GM19240 (cell line): ENCODE data around the gene GPR176.

Experiments used
- DNase-seq: peaks from one replicate; pipeline ENCODE4 v3.0.0; 2011; ENCODE audit warnings: low spot score; ENCODE audit not compliant: insufficient read length

Gene GPR176

DNA sequence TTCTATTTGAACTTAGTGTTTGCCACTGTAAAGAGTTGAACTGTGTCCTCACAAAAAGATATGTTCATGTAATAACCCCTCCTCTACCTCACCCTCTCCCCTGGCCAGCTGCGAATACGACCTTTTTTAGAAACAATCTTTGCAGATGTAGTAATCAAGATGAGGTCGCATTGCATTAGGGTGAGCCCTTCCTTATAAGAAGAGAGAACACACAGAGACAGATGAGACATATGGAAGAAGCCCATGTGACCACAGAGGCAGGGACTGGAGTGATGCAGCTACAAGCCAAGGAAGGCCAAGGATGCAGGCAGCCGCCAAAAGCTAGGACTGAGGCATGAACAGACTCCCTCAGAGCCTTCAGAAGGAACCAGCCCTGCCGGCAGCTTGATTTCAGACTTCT, 27.6 kb downstream of the GPR176 start:
- DNase-seq = no peak

DNA sequence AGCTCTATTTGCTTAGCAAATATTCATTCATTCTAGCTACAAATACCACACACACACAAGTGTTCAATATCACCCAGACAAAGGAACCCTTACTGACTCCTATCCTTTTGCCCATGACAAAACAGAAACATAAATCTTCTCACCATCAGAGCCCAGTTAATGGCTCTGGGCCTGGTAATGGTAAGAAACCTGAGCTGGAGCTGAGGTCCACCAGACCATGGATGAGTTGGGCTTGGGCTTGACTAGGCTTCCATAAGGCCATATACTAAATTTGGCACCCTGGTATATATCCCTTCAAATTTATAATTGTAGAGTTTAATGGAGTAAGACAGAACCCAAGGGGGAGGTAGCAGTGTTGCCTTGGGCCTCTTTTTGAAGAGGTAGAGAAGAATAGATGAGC, 29.4 kb downstream of the GPR176 start:
- DNase-seq = no peak

DNA sequence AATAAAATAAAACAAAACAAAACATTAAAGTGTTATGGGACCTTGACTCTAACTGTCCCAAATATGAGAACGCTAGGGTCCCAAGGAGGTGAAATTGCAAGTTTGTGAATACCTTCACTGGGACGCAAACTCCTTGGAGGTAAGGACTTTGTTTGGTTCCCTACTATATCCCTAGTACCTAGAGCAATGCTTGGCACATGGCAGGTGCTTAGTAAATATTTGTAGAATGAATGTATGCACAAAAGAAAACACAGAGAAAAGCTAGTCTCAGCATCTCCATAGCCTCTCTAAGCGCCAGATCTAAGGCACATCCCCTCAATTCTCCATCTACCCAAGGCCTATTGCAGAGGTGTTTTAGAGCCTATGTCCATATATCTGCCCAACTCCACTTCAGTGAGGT, 30.5 kb downstream of the GPR176 start:
- DNase-seq = no peak

DNA sequence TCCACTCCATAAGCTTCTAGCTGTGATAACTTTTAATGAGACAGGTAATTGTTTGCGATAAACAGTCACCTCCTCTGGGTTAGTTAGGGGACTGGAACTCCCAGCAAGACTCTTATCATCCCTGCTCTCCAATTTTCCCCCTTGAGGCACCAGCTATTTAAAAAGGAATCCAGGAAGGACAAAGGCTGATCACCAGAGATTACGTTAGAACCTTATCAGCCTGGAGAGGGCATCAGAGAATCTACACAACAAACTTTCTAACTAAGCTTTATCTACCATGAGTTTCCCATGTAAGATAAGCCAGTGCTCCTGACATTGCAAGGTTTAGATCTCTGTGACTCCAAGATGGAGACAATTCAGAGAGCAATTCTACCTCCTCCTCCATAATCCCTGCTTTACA, 31.3 kb downstream of the GPR176 start:
- DNase-seq = no peak

DNA sequence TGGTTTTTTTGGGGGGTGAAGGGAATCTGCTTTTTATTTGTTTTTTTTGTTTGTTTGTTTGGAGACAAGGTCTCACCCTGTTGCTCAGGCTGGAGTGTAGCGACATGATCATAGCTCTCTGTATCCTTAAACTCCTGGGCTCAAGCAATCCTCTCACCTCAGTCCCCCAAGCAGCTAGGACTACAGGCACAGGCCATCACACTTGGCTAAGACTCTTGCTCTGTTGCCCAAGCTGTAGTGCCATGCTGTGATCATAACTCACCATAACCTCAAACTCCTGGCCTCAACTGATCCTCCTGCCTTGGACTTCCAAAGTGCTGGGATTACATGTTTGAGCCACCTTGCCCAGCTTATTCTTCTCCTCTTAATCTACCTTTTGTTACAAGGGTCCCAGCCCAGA, 31.8 kb downstream of the GPR176 start:
- DNase-seq = no peak

DNA sequence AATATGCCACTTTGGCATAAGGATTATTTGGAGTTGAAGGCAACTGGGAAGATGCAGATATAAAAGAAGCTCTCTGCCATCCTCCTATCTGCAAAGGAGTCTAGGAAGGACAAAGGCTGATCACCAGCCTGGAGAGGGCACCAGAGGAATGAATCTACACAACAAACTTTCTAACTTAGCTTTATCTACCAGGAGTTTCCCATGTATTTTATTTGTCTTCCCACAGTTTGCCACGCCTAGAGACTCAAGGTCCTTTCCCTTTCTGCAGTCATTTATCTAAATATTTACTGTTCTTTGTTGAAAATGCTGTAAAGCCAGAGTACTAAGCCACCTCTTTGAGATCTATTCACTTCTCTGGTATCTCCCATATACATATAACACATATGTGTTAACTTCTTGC, 32.2 kb downstream of the GPR176 start:
- no peak for DNase-seq

DNA sequence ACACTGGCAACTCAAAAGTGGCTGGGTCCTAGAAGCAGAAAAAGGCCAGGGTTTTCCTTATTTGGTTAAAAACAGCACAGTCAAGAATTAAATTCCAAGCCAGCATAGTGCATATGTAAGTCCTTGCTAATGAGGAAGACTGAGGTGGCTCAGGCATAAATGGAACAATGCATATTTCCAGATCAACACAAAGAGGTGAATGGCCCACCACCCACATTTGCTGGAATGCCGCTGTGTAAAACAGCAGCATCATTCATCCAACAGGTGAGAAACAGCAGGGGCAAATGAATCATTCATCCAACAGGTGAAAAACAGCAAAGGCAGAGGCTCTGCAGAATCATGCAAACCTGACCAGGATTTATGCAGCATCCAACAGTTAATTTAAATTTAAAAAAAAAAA, 32.9 kb downstream of the GPR176 start:
- no peak for DNase-seq

DNA sequence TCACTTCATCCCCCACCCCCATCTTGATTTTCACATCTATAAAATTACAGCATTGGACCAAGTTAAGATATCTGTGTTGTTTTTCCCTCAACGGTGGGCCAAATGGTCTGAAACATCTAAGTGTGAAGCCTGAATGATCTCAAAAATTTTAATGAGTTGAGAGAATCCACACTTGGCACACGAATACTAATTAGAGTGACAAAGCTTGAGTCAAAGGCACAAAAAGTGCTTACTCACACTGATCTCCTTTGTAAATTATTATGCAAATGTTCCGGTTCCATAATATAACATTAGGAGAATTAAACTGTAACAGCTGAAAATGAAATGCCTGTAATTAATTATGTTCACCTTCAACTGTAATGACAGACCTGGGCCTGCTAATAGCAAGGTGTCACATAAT, 33.6 kb downstream of the GPR176 start:
- no peak for DNase-seq

DNA sequence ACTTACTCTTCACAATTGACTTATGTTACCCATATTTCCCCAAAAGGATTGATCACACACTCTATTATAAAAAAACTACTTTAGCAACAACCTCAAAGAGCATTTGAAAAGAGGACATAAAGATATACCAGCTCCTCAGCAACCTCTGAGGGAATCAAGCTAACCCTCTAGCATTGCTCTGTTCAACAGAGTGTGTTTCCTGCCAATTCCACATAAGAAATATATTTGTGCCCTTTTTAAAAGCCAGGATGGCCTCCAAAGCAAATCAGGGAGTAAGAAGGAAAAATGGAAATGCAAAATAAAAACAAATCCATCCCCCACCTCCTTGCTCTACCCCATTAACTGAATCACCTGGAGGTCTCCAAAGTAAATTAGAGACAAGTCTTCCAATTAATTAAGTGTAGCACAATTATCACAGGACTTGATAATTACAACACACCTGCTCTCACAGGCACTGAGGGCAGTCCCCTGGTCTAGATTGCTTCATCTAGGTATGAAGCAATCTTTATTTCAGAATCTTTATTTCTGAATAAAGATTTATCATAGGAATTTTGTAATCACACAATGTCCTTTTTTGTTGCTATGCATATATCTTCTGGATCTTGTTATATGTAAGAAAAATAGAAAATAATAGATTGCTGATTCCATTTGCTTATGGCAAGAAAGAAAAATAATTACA, 34.8 kb downstream of the GPR176 start:
- DNase-seq = no peak

DNA sequence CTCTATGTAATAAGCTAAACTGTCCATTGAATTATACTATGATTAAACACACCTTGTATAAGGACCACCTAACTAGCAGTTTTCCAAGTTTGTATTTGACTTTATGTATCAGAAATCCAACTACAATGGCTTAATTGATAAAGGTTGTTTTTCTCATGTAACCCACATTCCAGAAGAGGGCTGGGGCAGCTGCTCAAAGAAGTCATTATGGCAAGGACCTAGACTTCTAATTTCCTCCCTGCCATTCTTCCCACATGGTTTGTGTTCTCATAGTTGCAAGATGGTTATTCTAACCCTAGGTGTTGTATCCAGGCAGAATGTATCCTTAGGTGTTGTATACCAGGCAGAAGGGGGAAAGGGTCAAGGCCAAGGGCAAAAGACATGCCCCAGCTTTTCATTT, 35.7 kb downstream of the GPR176 start:
- DNase-seq = no peak

DNA sequence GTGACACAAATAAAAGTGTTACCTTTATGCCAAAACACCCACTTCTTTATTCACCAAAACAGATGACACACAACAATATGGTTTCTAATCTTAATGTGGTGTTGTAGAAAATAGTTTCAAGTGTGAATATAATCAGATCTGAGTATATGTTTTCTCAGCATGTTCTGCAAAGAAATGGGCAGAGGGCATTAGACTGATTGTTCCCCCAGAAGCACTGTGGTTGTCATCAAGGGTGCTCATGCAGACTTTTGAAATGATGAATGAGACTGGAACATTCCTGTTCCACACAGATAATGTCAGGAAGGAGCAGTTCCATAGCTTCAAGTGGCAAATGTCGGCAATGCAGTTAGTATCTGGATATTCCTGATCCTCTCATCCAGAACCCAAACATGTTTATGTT, 37.5 kb downstream of the GPR176 start:
- no peak for DNase-seq

DNA sequence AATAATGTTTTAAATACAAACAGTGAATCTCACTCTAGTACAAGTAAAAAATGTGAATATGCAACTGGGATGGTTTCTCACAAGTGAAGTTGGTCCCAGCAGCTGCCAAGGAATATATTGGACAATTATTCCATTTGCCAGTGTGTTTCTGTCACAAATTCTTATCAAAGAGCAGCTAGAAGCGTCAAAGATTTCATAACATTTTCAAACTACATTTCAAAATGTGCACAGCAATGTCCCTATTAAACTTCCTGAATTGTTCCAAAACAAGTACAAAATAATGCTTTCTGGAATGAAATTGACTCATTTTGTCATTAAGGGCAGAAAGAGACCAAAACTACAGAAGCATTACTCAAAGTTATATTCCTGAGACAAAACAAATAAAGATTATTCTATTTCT, 38.3 kb downstream of the GPR176 start:
- no peak for DNase-seq

DNA sequence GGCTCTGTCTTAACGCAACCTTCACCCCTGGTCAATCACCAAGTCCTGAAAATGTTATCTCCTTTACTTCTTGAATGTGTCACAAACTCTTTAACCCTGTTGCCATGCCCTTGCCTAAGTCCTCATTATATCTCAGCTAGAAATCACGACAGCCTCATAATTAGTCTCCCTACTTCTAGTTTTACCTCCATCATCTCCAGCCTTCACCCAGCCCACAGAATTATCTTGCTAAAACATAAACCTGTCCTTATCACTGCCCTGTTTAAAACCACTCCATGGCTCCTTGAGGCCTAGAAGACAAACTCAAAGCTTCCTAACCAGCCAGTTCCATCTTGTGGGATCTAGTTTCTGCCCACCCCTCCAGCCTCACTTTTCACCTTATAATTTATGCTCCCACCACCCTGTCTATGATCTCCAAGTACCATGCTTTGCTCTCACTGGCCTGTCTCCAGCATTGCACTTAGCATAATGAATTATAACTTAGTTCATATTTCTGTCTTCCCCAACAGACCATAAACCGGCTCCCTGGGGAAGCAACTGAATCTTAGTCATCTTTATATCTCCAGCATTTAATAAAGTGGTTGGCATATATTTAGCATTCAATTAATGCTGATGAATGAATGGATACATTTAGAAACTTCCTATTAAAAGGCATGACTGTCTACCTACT, 39.2 kb downstream of the GPR176 start:
- DNase-seq = no peak

DNA sequence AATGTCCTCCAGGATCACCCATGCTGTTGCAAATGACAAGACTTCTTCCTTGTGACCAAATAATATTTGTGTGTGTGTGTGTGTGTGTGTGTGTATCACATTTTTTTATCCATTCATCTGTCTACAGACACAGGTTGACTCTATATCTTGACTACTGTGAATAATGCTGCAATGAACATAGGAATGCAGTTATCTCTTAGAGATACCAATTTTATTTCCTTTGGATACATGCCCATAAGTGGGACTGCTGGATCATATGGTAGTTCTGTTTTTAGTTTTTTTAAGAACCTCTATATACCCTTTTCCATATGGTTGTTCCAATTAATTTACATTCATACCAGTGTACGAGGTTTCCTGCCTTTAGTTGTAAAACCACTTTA, 41.7 kb downstream of the GPR176 start:
- DNase-seq = no peak

DNA sequence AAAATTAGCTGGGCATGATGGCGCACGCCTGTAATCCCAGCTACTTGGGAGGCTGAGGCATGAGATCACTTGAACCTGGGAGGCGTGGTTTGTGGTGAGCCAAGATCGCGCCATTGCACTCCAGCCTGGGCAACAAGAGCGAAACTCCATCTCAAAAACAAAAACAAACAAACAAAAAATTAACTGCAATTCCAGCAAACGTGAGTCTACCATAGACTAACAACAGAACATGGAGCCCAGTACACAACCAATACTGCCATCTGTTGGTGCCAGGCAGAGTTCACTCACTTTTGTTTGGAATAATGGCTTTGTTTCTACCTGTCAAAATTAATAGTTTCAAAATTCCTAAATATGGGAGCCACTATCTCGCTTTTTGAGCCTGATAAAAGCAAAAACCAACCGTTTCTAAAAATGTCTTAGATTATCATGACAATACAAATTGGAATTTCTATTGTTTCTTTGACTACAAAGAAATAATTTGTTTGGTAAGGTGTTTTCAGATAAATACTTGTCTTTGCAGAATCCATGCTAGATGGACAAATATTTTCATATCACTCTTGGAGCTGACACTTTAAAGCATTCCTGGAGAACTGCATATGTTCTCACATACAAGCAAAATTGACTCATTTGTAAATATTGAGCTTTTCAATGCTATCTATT, 45.0 kb downstream of the GPR176 start:
- DNase-seq = no peak

DNA sequence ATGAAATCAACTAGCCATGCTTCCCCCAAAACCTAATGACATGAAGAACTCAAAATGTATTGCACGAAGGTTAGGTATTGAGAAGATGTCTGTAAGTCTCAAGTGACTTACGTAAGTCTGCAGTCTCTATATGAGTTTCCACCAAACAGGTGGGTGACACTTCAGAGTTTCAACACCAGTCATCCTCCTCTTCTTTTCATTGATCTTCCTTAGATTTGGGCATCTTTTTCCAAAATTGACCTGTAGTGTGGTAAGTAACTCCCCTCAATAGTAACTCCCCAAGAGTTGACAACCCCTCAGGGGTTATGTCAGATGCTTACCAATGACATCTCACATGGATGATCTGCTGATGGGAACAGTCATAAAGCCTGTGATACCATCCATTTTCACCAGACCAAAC, 46.1 kb downstream of the GPR176 start:
- no peak for DNase-seq

DNA sequence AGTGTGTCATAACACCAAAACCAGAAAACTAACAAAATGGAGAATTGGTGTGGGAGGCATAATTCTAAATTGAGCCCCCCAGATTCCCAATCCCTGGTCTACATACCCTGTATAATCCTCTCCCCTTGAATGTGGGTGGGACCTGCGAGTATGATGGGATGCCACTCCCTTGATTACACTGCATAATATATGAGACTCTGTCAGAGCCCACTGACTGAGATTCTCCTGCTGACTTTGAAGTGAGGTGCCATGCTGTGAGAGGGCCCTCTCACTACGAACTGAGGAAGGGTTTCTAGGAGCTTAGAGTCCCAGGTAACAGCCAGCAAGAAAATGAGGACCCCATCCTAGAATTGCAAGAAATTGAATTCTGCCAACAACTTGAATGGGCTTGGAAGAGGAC, 49.5 kb downstream of the GPR176 start:
- DNase-seq = no peak

DNA sequence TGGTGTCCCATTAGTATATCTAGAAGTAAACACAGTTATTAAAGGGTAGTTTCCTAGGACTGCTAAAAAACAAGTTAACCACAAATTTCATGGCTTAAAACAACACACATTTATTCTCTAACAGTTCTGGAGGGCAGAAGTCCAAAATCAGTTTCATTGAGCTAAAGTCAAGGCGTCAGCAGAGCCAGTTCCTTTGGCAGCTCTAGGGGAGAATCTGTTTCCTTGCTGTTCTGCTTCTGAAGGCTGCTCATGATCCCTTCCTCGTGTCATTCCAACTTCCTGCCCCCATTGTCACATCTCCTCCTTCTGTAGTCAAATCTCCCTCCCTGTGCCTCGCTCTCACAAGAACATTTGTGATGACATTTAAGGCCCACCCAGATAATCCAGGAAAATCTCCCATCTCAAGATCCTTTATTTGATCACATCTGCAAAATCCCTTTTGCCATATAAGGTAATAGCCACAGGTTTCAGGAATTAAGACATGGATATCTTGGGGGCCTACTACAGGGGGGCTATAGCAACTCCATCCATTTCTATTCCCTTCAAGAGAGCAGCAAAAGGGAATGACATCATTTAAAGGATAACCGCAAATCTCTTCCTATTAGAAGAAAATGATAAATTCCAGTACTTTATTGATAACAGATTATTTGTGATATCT, 50.1 kb downstream of the GPR176 start:
- DNase-seq = no peak

DNA sequence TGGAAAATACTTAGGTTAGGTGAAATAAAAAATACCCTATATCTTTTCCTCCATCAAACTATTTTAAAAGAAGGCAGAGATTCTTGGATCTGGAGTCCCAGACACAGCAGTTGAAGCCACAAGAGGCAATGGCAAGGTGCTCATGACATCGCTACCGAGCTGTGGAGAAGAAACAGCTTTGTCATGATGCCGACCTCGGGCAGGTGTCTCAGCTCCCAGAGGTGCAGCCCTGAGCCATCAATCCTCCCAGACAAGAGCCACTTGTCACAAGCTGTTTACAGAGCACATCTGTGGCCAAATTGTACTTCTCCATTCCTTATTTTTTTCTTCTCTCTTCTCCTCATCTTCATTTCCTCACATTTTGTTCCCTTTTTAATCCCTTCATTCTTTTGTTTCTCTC, 50.8 kb downstream of the GPR176 start:
- no peak for DNase-seq

DNA sequence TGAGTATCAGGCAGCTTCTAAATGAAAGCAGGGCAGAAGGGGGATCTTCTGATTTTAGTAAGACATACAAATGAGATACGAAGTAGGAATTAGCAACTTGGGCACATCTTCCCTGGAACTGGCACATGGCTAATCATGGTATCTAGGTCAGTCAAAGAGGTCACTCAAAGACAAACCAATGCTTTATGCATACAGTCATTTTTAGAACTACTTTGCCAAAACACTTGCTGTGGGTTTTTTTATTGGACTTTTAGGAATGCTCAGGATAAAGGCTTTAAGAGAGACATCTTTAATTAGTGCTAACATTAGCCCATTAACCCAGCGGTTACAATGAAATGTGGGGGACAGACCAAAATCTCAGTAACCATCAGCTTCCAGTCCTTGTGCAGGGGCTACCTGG, 51.7 kb downstream of the GPR176 start:
- no peak for DNase-seq

DNA sequence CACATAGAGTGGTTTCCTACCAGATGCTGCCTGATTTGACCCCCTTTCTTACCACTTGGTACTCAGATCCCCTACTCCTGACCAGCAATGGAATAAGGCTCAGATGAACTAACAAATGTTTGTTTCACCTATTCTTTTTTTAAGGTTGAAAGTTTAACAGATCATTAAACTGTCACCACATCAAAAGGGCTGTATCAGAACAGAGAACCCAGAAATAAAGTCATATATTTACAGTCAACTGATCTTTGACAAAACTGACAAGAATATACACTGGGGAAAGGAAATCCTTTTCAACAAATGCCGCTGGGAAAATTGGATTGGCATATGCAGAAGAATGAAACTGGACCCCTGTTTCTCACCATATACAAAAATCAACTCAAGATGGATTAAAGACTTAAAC, 56.0 kb downstream of the GPR176 start:
- no peak for DNase-seq

DNA sequence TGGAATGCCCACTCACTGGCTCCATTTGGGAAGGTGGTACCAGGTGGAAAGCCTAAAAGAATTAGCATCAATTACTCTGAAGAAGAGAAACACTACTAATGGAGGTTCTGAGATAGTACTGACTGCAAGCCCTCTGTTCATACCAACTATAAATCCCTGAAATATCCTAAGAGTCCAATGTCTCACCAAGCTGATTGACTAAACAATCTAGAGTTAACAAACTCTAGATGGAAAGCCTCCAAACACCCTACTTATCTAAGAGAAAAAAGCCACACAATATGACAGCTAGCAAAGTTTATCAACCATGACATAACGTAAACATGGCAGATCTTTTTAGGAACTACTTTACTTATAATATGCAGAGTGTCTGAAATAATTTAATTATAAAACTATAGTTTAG, 59.2 kb downstream of the GPR176 start:
- DNase-seq = no peak

DNA sequence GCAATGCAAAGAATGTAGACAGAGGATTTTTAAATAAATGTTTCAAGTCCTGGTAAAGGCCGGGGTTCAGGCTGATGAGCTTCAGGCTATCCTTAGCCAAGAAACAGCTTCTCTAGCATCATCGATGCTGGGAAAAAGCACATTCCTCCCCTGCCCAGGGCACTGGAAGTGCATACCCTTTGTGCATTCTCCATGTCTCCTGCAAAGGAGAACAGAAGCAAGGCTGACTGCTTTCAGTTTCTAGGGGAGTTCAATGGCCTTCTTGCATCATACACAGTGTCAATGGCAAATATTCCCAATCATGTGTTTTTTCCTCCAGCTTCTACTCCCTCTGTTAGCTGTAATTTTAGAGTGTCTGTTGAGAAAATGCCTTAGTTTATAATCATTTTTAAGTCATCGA, 59.9 kb downstream of the GPR176 start:
- no peak for DNase-seq
